Activated CD4-positive, alpha-beta T cell treated with anti-CD3 and anti-CD28 coated beads, Interleukin-2, amount 10 ng/mL, durations not matched to agents 7 days and 5 days (primary cell): Measurements from ENCODE around the gene METRNL. TPM values are rescaled to one million over a fixed set of nuclear protein-coding genes. Genes with fewer than 3 reads are reported as not detected.

ENCODE experiments used
- CTCF ChIA-PET: fragments of 350-600 bp; sonication (Branson Sonifier 250); formaldehyde crosslinking; loops from one replicate; lab custom pipeline; 2021; ENCODE audit warnings: antibody characterized with exemption; lab: Charles Lee
- POLR2A ChIA-PET: fragments of 350-600 bp; sonication (Branson Sonifier 250); formaldehyde crosslinking; loops from one replicate; lab custom pipeline; 2021; ENCODE audit warnings: antibody characterized with exemption; lab: Charles Lee
- DNase-seq: peaks from one replicate; pipeline ENCODE4 v3.0.0-alpha.2; 2020
- H3K27ac Mint-ChIP-seq: one replicate; pipeline ENCODE4 v1.8.0; 2021; ENCODE audit warnings: mild to moderate bottlenecking, moderate library complexity, mixed read lengths
- H3K27me3 Mint-ChIP-seq: one replicate; pipeline ENCODE4 v1.8.0; 2021; ENCODE audit warnings: mixed read lengths
- H3K36me3 Mint-ChIP-seq: one replicate; pipeline ENCODE4 v1.8.0; 2021; ENCODE audit warnings: low read depth, mixed read lengths
- H3K4me1 Mint-ChIP-seq: one replicate; pipeline ENCODE4 v1.8.0; 2021; ENCODE audit warnings: mixed read lengths
- H3K4me3 Mint-ChIP-seq: one replicate; pipeline ENCODE4 v1.8.0; 2021; ENCODE audit warnings: mild to moderate bottlenecking, moderate library complexity, mixed read lengths
- H3K9me3 Mint-ChIP-seq: one replicate; pipeline ENCODE4 v1.8.0; 2021; ENCODE audit warnings: mixed read lengths
- total RNA-seq, 2 experiments: library from RNA; stranded (reverse); gene quantifications; one replicate each; pipeline ENCODE4 v1.2.3, GENCODE V29; 2021

METRNL gene
- total RNA-seq, 2 experiments from 2014 or later = 2.1 to 2.2 TPM

GRCh38 chr17:83081684-83082201 is 2.3 kb downstream of the METRNL start:
- ChIA-PET CTCF (interaction anchor here (0.5 kb wide), 1 partner anchor 674 kb away, joined by 5 read pairs; no protein-coding TSS in a partner anchor), POLR2A (no interaction called here)
- Mint-ChIP-seq H3K9me3 (no peaks in the 10 kb centered on the region), H3K27ac (no peak overlapping the region), H3K4me3 (peak overlapping the region; percentile 59), H3K4me1 (peaks cover 28% of the 10 kb centered on the region), H3K27me3 (peaks cover 27% of the 10 kb centered on the region), H3K36me3 (no peaks in the 10 kb centered on the region)
- no peak for DNase-seq

- Mint-ChIP-seq H3K4me3 (peak overlapping the region; percentile 59), H3K9me3 (no peaks in the 10 kb centered on the region), H3K27ac (peak overlapping the region; percentile 46), H3K4me1 (peaks cover 28% of the 10 kb centered on the region), H3K27me3 (peaks cover 23% of the 10 kb centered on the region), H3K36me3 (no peaks in the 10 kb centered on the region)
- ChIA-PET POLR2A (no interaction called here), CTCF (interaction anchor here (0.5 kb wide), 1 partner anchor 675 kb away, joined by 5 read pairs; no protein-coding TSS in a partner anchor)
- no peak for DNase-seq
Measured at GRCh38 chr17:83082424-83082823, 3.0 kb downstream of the METRNL start.

GRCh38 chr17:83082909-83083367 is 3.5 kb downstream of the METRNL start:
- H3K36me3 Mint-ChIP-seq = no peaks in the 10 kb centered on the region

GRCh38 chr17:83083368-83084201 is 4.2 kb downstream of the METRNL start:
- H3K27ac Mint-ChIP-seq = peak overlapping the region; percentile 46
- no peak for DNase-seq
- CTCF ChIA-PET = interaction anchor here (0.8 to 1.8 kb wide), 3 partner anchors 14 to 119 kb away, joined by 3 to 4 read pairs (median 4); no protein-coding TSS in a partner anchor
- no peaks in the 10 kb centered on the region for H3K9me3 Mint-ChIP-seq
- no peak overlapping the region for H3K4me3 Mint-ChIP-seq
- H3K36me3 Mint-ChIP-seq = no peaks in the 10 kb centered on the region
- POLR2A ChIA-PET = no interaction called here
- H3K4me1 Mint-ChIP-seq = peaks cover 28% of the 10 kb centered on the region
- peaks cover 14% of the 10 kb centered on the region for H3K27me3 Mint-ChIP-seq

More at GRCh38 chr17:83082909-83083367, 3.5 kb downstream of the METRNL start:
- Mint-ChIP-seq H3K27ac (peak overlapping the region; percentile 46), H3K9me3 (no peaks in the 10 kb centered on the region), H3K27me3 (peaks cover 17% of the 10 kb centered on the region), H3K4me3 (peak overlapping the region; percentile 59), H3K4me1 (peaks cover 28% of the 10 kb centered on the region)
- DNase-seq = no peak
- ChIA-PET CTCF (interaction anchor here (1.0 to 1.8 kb wide), 2 partner anchors 15 to 118 kb away, joined by 4 read pairs; no protein-coding TSS in a partner anchor), POLR2A (no interaction called here)

- DNase-seq = no peak
- Mint-ChIP-seq H3K27ac (no peak overlapping the region), H3K4me1 (peaks cover 30% of the 10 kb centered on the region), H3K9me3 (no peaks in the 10 kb centered on the region), H3K36me3 (no peaks in the 10 kb centered on the region), H3K27me3 (peaks cover 14% of the 10 kb centered on the region), H3K4me3 (no peak overlapping the region)
- CTCF ChIA-PET = interaction anchor here (0.8 to 1.8 kb wide), 3 partner anchors 14 to 118 kb away, joined by 3 to 4 read pairs (median 4); no protein-coding TSS in a partner anchor
- POLR2A ChIA-PET = no interaction called here
Measured at GRCh38 chr17:83084214-83084613, 4.8 kb downstream of the METRNL start.

GRCh38 chr17:83084621-83085056 is 5.2 kb downstream of the METRNL start:
- Mint-ChIP-seq H3K27me3 (peaks cover 14% of the 10 kb centered on the region), H3K36me3 (no peaks in the 10 kb centered on the region), H3K9me3 (no peaks in the 10 kb centered on the region), H3K4me1 (peaks cover 34% of the 10 kb centered on the region), H3K4me3 (no peak overlapping the region), H3K27ac (no peak overlapping the region)
- DNase-seq = no peak
- ChIA-PET POLR2A (no interaction called here), CTCF (interaction anchor here (1.8 kb wide), 1 partner anchor 116 kb away, joined by 4 read pairs; no protein-coding TSS in a partner anchor)

- H3K36me3 Mint-ChIP-seq = no peaks in the 10 kb centered on the region
- peaks cover 34% of the 10 kb centered on the region for H3K4me1 Mint-ChIP-seq
- H3K27ac Mint-ChIP-seq = no peak overlapping the region
- CTCF ChIA-PET = no interaction called here
- H3K4me3 Mint-ChIP-seq = no peak overlapping the region
- peaks cover 14% of the 10 kb centered on the region for H3K27me3 Mint-ChIP-seq
- POLR2A ChIA-PET = no interaction called here
- no peak for DNase-seq
- H3K9me3 Mint-ChIP-seq = no peaks in the 10 kb centered on the region
Measured at GRCh38 chr17:83085103-83085502, 5.7 kb downstream of the METRNL start.

GRCh38 chr17:83085526-83086198 is 6.3 kb downstream of the METRNL start:
- DNase-seq = no peak
- POLR2A ChIA-PET = no interaction called here
- Mint-ChIP-seq H3K4me3 (no peak overlapping the region), H3K27ac (no peak overlapping the region), H3K27me3 (peaks cover 14% of the 10 kb centered on the region), H3K9me3 (no peaks in the 10 kb centered on the region), H3K4me1 (peaks cover 34% of the 10 kb centered on the region), H3K36me3 (no peaks in the 10 kb centered on the region)
- CTCF ChIA-PET = no interaction called here

- Mint-ChIP-seq H3K27me3 (peaks cover 14% of the 10 kb centered on the region), H3K27ac (no peak overlapping the region), H3K9me3 (no peaks in the 10 kb centered on the region), H3K4me3 (no peak overlapping the region), H3K4me1 (peaks cover 34% of the 10 kb centered on the region), H3K36me3 (no peaks in the 10 kb centered on the region)
- POLR2A ChIA-PET = no interaction called here
- CTCF ChIA-PET = no interaction called here
- no peak for DNase-seq
Measured at GRCh38 chr17:83086199-83086880, 6.9 kb downstream of the METRNL start.

GRCh38 chr17:83086907-83087787 is 7.7 kb downstream of the METRNL start:
- CTCF ChIA-PET = no interaction called here

GRCh38 chr17:83087788-83088360 is 8.5 kb downstream of the METRNL start:
- Mint-ChIP-seq H3K9me3 (no peaks in the 10 kb centered on the region), H3K4me3 (no peak overlapping the region), H3K36me3 (no peaks in the 10 kb centered on the region), H3K27me3 (peaks cover 1% of the 10 kb centered on the region), H3K4me1 (peaks cover 24% of the 10 kb centered on the region), H3K27ac (no peak overlapping the region)
- CTCF ChIA-PET = no interaction called here
- POLR2A ChIA-PET = no interaction called here
- no peak for DNase-seq

More at GRCh38 chr17:83086907-83087787, 7.7 kb downstream of the METRNL start:
- no peak for DNase-seq
- Mint-ChIP-seq H3K27me3 (peaks cover 9% of the 10 kb centered on the region), H3K4me1 (peaks cover 31% of the 10 kb centered on the region), H3K4me3 (no peak overlapping the region), H3K27ac (no peak overlapping the region), H3K36me3 (no peaks in the 10 kb centered on the region), H3K9me3 (no peaks in the 10 kb centered on the region)
- POLR2A ChIA-PET = no interaction called here
